Measurements from ENCODE around the gene CRIP1. TPM values are rescaled to one million over a fixed set of nuclear protein-coding genes. Genes with fewer than 3 reads are reported as not detected.

The CRIP1 gene
- polyA plus RNA-seq, 1 experiment = 0.74 TPM

- Histone ChIP-seq H3K27ac (ENCODE audit: low read depth, low read length) (peak overlapping the region; percentile 47), H3K27me3 (ENCODE audit: control insufficient read depth, insufficient read depth, low read length) (no peaks in the 10 kb centered on the region), H3K4me3 (ENCODE audit: low read depth, low read length) (peak overlapping the region; percentile 70), H3K9me3 (ENCODE audit: control insufficient read depth, insufficient read depth, low read length) (no peaks in the 10 kb centered on the region; the same call in 1 of the 2 replicates)
- POLR2A ChIA-PET = no interaction called here
- CTCF ChIA-PET = no interaction called here
- TF ChIP-seq CTCF (IDR thresholded peaks at IDR 0.05; ENCODE audit: low read depth, low read length) = no peak
- no peak for DNase-seq (ENCODE audit: low read depth, low spot score)
These were observed 11.2 kb upstream of the CRIP1 start for GRCh38 chr14:105475269-105476096.

GRCh38 chr14:105476097-105476830 lies 10.4 kb upstream of the CRIP1 start:
- no peak for TF ChIP-seq CTCF (IDR thresholded peaks at IDR 0.05; ENCODE audit: low read depth, low read length)
- Histone ChIP-seq H3K27me3 (ENCODE audit: control insufficient read depth, insufficient read depth, low read length) (no peaks in the 10 kb centered on the region), H3K9me3 (ENCODE audit: control insufficient read depth, insufficient read depth, low read length) (no peaks in the 10 kb centered on the region; the same call in 1 of the 2 replicates), H3K27ac (ENCODE audit: low read depth, low read length) (peak overlapping the region; percentile 47), H3K4me3 (ENCODE audit: low read depth, low read length) (peak overlapping the region; percentile 70)
- no peak for DNase-seq (ENCODE audit: low read depth, low spot score)
- ChIA-PET POLR2A (no interaction called here), CTCF (interaction anchor here (0.6 kb wide), 2 partner anchors 386 to 435 kb away, joined by 3 to 4 read pairs; no protein-coding TSS in a partner anchor)

- H3K9me3 ChIP-seq (ENCODE audit: control insufficient read depth, insufficient read depth, low read length) = no peaks in the 10 kb centered on the region; the same call in 1 of the 2 replicates
- POLR2A ChIA-PET = no interaction called here
- CTCF ChIA-PET = interaction anchor here (0.6 to 1.1 kb wide), 3 partner anchors 51 to 436 kb away, joined by 3 to 4 read pairs (median 3); no protein-coding TSS in a partner anchor
- no peaks in the 10 kb centered on the region for H3K27me3 ChIP-seq (ENCODE audit: control insufficient read depth, insufficient read depth, low read length)
- peak overlapping the region; percentile 47 for H3K27ac ChIP-seq (ENCODE audit: low read depth, low read length)
- no peak for DNase-seq (ENCODE audit: low read depth, low spot score)
- no peak for TF ChIP-seq CTCF (IDR thresholded peaks at IDR 0.05; ENCODE audit: low read depth, low read length)
- H3K4me3 ChIP-seq (ENCODE audit: low read depth, low read length) = peak overlapping the region; percentile 70
These were observed 9.6 kb upstream of the CRIP1 start for GRCh38 chr14:105476831-105477659.

GRCh38 chr14:105477660-105478397 lies 8.9 kb upstream of the CRIP1 start:
- no peaks in the 10 kb centered on the region for H3K27me3 ChIP-seq (ENCODE audit: control insufficient read depth, insufficient read depth, low read length)
- H3K9me3 ChIP-seq (ENCODE audit: control insufficient read depth, insufficient read depth, low read length) = no peaks in the 10 kb centered on the region; the same call in 1 of the 2 replicates
- ChIA-PET POLR2A (no interaction called here), CTCF (interaction anchor here (1.1 kb wide), 1 partner anchor 50 kb away, joined by 3 read pairs; no protein-coding TSS in a partner anchor)
- TF ChIP-seq CTCF (IDR thresholded peaks at IDR 0.05; ENCODE audit: low read depth, low read length) = no peak
- no peak overlapping the region for H3K27ac ChIP-seq (ENCODE audit: low read depth, low read length)
- no peak overlapping the region for H3K4me3 ChIP-seq (ENCODE audit: low read depth, low read length)
- no peak for DNase-seq (ENCODE audit: low read depth, low spot score)
